Measurements from ENCODE around the gene ZNF543. TPM values are rescaled to one million over a fixed set of nuclear protein-coding genes. Genes with fewer than 3 reads are reported as not detected.

The ZNF543 gene
- total and polyA plus RNA-seq, 2 of the 13 experiments (the other 11 are each of a cell fraction or from before 2014, with no cell fraction given) = 2.1 to 8.9 TPM

DNA sequence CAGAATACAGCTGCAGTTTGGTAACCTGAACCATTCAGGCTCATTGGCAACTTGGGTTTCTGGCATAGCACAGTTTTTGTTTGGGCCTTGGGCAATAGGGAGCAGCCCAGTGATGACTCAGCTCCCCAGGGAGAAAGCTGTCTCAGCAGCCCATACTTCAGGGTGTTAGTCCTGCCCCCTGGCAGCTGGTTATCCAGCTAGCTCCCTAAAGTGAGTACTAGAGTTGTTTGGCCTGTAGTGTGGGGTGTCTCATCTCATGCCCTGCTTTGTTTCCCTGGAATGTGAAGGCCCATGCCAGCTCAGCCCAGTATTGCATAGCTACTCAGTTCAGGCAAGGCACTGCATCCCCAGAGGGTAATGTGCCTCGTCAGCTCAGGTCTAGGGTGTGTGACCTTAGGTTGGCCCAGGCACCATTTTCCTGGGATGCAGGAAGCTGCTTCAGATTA, 18.2 kb upstream of the ZNF543 start:
- no CpG with 5 or more reads among the region's 1 CpG for whole genome bisulfite sequencing (ENCODE audit: low lambda C conversion rate)
- Histone ChIP-seq H3K4me2 (ENCODE audit: low read depth, low read length) (no peak overlapping the region), H3K9ac (ENCODE audit: insufficient read depth, low read depth, low read length) (no peak overlapping the region), H3K9me3 (ENCODE audit: low read length) (no peaks in the 10 kb centered on the region), H3K36me3 (replicated peaks in 1 of 2; ENCODE audit: control insufficient read depth in 1 of 2, insufficient read depth in 2 of 2, low read length in 2 of 2) (peaks cover 2 to 14% of the 10 kb centered on the region in 2 experiments; a peak in 3 of 5 replicates), H3K27me3 (ENCODE audit: control insufficient read depth in 1 of 2, insufficient read depth in 2 of 2, low read length in 2 of 2) (no peaks in the 10 kb centered on the region), H3K79me2 (ENCODE audit: insufficient read depth, low read length) (peaks cover 6% of the 10 kb centered on the region), H3K4me1 (ENCODE audit: insufficient read depth, low read length) (no peaks in the 10 kb centered on the region), H3K27ac (ENCODE audit: extremely low read length, insufficient read depth, low read length) (no peak overlapping the region), H4K20me1 (ENCODE audit: insufficient read depth, low read length) (no peaks in the 10 kb centered on the region; the same call in 1 of the 2 replicates), H2AFZ (ENCODE audit: low read length) (no peak overlapping the region), H3K4me3 (replicated peaks in 1 of 3; ENCODE audit: insufficient read depth in 1 of 3, low read depth in 2 of 3, low read length in 3 of 3) (no peak overlapping the region)
- no TSS peak for BruUV-seq (replicated peaks)
- DNase-seq (ENCODE audit: low spot score) (no peak), FAIRE-seq (no peak), ATAC-seq (peak; percentile 35; the same call in 2 of the 3 replicates)
- POLR2A ChIA-PET = interaction anchor here (1.2 kb wide), 1 partner anchor 18 kb away, joined by 3 read pairs; the partner anchor contains the start of gene ZNF543
- intact Hi-C loops (cut with micrococcal nuclease; ENCODE audit: unreplicated experiment) (no loop called here), in situ Hi-C loops (cut with HindIII; ENCODE audit: extremely low pct_ligation_motif_present, low pct_unique_long_range_greater_than_20kb) (no loop called here)
- CTCF ChIA-PET (ENCODE audit: low intra/inter-chr PET ratio, low total read pairs) = no interaction called here
- no peak for TF ChIP-seq FOXO1 (CRISPR knock-in tag; IDR thresholded peaks at IDR 0.05)
- no peak for TF ChIP-seq ZNF878 (CRISPR knock-in tag; IDR thresholded peaks at IDR 0.05)
- peak; percentile 49; the same call in 1 of the 2 replicates for TF ChIP-seq FOSL2 (CRISPR knock-in tag; IDR thresholded peaks at IDR 0.05)
- TF ChIP-seq ZNF432 (CRISPR knock-in tag; IDR thresholded peaks at IDR 0.05; ENCODE audit: borderline replicate concordance) = no peak
- no peak for TF ChIP-seq HDAC2 (CRISPR knock-in tag; IDR thresholded peaks at IDR 0.05)
- TF ChIP-seq ESRRA (CRISPR knock-in tag; IDR thresholded peaks at IDR 0.05; ENCODE audit: low read depth) = no peak
- no peak for TF ChIP-seq PRPF4 (IDR thresholded peaks at IDR 0.05; ENCODE audit: low read depth, low read length, poor library complexity, severe bottlenecking)
- no peak for TF ChIP-seq RFX5 (IDR thresholded peaks at IDR 0.05; ENCODE audit: low read depth, low read length)
- TF ChIP-seq, protein P1, sequence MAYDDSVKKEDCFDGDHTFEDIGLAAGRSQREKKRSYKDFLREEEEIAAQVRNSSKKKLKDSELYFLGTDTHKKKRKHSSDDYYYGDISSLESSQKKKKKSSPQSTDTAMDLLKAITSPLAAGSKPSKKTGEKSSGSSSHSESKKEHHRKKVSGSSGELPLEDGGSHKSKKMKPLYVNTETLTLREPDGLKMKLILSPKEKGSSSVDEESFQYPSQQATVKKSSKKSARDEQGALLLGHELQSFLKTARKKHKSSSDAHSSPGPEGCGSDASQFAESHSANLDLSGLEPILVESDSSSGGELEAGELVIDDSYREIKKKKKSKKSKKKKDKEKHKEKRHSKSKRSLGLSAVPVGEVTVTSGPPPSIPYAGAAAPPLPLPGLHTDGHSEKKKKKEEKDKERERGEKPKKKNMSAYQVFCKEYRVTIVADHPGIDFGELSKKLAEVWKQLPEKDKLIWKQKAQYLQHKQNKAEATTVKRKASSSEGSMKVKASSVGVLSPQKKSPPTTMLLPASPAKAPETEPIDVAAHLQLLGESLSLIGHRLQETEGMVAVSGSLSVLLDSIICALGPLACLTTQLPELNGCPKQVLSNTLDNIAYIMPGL (CRISPR knock-in tag; IDR thresholded peaks at IDR 0.05; ENCODE audit: borderline replicate concordance in 1 of 2, low read depth in 1 of 2) = no peak
- no peak for TF ChIP-seq ZNF790 (CRISPR knock-in tag; IDR thresholded peaks at IDR 0.05; ENCODE audit: borderline replicate concordance)
- TF ChIP-seq FOXP1 (IDR thresholded peaks at IDR 0.05) = no peak
- TF ChIP-seq FOXP1 (CRISPR knock-in tag; IDR thresholded peaks at IDR 0.05) = no peak
- TF ChIP-seq KDM4B (CRISPR knock-in tag; IDR thresholded peaks at IDR 0.05) = no peak
- no peak for TF ChIP-seq ZNF234 (CRISPR knock-in tag; conservative IDR thresholded peaks at IDR 0.05)
- no peak for TF ChIP-seq NCOA5 (CRISPR knock-in tag; IDR thresholded peaks at IDR 0.05)
- no peak for TF ChIP-seq ZNF562 (CRISPR knock-in tag; IDR thresholded peaks at IDR 0.05; ENCODE audit: borderline replicate concordance)
- TF ChIP-seq, protein P2, sequence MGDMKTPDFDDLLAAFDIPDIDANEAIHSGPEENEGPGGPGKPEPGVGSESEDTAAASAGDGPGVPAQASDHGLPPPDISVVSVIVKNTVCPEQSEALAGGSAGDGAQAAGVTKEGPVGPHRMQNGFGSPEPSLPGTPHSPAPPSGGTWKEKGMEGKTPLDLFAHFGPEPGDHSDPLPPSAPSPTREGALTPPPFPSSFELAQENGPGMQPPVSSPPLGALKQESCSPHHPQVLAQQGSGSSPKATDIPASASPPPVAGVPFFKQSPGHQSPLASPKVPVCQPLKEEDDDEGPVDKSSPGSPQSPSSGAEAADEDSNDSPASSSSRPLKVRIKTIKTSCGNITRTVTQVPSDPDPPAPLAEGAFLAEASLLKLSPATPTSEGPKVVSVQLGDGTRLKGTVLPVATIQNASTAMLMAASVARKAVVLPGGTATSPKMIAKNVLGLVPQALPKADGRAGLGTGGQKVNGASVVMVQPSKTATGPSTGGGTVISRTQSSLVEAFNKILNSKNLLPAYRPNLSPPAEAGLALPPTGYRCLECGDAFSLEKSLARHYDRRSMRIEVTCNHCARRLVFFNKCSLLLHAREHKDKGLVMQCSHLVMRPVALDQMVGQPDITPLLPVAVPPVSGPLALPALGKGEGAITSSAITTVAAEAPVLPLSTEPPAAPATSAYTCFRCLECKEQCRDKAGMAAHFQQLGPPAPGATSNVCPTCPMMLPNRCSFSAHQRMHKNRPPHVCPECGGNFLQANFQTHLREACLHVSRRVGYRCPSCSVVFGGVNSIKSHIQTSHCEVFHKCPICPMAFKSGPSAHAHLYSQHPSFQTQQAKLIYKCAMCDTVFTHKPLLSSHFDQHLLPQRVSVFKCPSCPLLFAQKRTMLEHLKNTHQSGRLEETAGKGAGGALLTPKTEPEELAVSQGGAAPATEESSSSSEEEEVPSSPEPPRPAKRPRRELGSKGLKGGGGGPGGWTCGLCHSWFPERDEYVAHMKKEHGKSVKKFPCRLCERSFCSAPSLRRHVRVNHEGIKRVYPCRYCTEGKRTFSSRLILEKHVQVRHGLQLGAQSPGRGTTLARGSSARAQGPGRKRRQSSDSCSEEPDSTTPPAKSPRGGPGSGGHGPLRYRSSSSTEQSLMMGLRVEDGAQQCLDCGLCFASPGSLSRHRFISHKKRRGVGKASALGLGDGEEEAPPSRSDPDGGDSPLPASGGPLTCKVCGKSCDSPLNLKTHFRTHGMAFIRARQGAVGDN (CRISPR knock-in tag; IDR thresholded peaks at IDR 0.05) = no peak
- TF ChIP-seq ZNF768 (CRISPR knock-in tag; IDR thresholded peaks at IDR 0.05) = no peak
- TF ChIP-seq RBM22 (optimal IDR thresholded peaks at IDR 0.05; ENCODE audit: low read length) = peak; percentile 73
- peak in 1 of 2 experiments; percentile 19; a peak in 1 of 4 replicates for TF ChIP-seq POLR2A (IDR thresholded peaks at IDR 0.05; ENCODE audit: insufficient read depth in 1 of 2, low read depth in 2 of 2, low read length in 2 of 2)
